ENCODE measurements around the gene SEMA3E. TPM values are rescaled to one million over a fixed set of nuclear protein-coding genes. Genes with fewer than 3 reads are reported as not detected.

SEMA3E gene
- polyA plus RNA-seq, 1 of the 3 experiments (the other 2 are of a cell fraction): under 0.01 TPM

DNA sequence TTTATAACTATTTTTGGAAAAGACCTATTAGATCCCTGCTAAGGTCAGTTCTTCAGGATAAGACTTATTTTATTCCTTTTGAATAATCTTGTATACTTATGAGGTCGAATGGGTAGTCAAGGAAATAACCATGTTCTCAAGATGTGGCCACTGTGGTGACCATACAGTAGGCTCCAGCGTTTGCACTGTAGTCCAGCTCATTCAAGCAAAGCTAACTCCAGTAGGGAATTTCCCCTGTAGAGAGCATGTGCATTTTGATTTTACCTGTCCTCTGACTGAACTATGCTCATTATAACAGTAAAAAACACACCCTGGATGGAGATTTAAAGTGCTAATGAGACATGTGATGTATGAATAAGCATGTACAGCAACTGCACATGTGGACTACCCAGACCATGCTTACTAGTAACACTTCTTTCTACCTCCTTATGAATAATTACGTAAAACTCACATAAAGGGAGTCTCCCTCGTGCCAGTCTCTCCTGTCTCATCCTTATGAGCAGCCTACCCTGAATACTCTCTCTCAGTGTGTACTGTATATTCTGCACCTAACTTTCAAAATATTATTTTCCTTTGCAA is 32.4 kb upstream of the SEMA3E start:
- Histone ChIP-seq H3F3A (replicated peaks; ENCODE audit: insufficient read depth) (peaks cover 7% of the 10 kb centered on the region), H3K27ac (ENCODE audit: low read depth in 2 of 2, low read length in 1 of 2) (no peak overlapping the region), H3K9me2 (no peaks in the 10 kb centered on the region; the same call in 1 of the 2 replicates), H3K36me3 (replicated peaks in 1 of 2; ENCODE audit: control insufficient read depth in 1 of 2, insufficient read depth in 2 of 2, low read length in 1 of 2) (no peaks in the 10 kb centered on the region), H3K9ac (no peak overlapping the region), H3K27me3 (ENCODE audit: insufficient read depth) (no peaks in the 10 kb centered on the region), H3K4me3 (ENCODE audit: low read depth in 2 of 2, low read length in 1 of 2) (no peak overlapping the region), H3K4me2 (no peak overlapping the region), H3K79me2 (ENCODE audit: insufficient read depth) (no peaks in the 10 kb centered on the region), H3K9me3 (no peaks in the 10 kb centered on the region), H4K20me1 (ENCODE audit: insufficient read depth) (no peaks in the 10 kb centered on the region), H2AFZ (ENCODE audit: low read depth) (no peak overlapping the region), H3K4me1 (ENCODE audit: control insufficient read depth in 1 of 2, insufficient read depth in 2 of 2, low read depth in 1 of 2, low read length in 1 of 2) (peaks cover 0 to 8% of the 10 kb centered on the region in 2 experiments; a peak in 3 of 4 replicates)
- DNase-seq: no peak
- CTCF ChIA-PET: no interaction called here
- 39% methylated on average over 4 of the region's 4 CpGs for WGBS (ENCODE audit: low lambda C conversion rate)
- POLR2A ChIA-PET: no interaction called here
- TF ChIP-seq, protein P1, sequence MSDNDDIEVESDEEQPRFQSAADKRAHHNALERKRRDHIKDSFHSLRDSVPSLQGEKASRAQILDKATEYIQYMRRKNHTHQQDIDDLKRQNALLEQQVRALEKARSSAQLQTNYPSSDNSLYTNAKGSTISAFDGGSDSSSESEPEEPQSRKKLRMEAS (IDR thresholded peaks at IDR 0.05; ENCODE audit: low read depth): no peak
- TF ChIP-seq REST (IDR thresholded peaks at IDR 0.05; ENCODE audit: low read depth, low read length): no peak
- TF ChIP-seq CHD2 (IDR thresholded peaks at IDR 0.05; ENCODE audit: low read length, partially characterized antibody): no peak
- no peak for TF ChIP-seq TCF12 (IDR thresholded peaks at IDR 0.05)
- TF ChIP-seq IRF3 (IDR thresholded peaks at IDR 0.05; ENCODE audit: low read depth, low read length): no peak
- no peak for TF ChIP-seq MXI1 (IDR thresholded peaks at IDR 0.05; ENCODE audit: low read depth, low read length)
- TF ChIP-seq, protein P2, sequence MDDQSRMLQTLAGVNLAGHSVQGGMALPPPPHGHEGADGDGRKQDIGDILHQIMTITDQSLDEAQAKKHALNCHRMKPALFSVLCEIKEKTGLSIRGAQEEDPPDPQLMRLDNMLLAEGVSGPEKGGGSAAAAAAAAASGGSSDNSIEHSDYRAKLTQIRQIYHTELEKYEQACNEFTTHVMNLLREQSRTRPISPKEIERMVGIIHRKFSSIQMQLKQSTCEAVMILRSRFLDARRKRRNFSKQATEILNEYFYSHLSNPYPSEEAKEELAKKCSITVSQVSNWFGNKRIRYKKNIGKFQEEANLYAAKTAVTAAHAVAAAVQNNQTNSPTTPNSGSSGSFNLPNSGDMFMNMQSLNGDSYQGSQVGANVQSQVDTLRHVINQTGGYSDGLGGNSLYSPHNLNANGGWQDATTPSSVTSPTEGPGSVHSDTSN (IDR thresholded peaks at IDR 0.05): no peak
- no peak for TF ChIP-seq CTCF (IDR thresholded peaks at IDR 0.05)
- TF ChIP-seq ZBTB33 (IDR thresholded peaks at IDR 0.05; ENCODE audit: borderline replicate concordance, low read depth): no peak
- no peak for TF ChIP-seq EZH2phosphoT487 (IDR thresholded peaks at IDR 0.05; ENCODE audit: borderline replicate concordance, low read depth)
- TF ChIP-seq MEF2A (IDR thresholded peaks at IDR 0.05; ENCODE audit: borderline replicate concordance, low read depth): no peak
- no peak for TF ChIP-seq FOXJ3 (CRISPR knock-in tag; IDR thresholded peaks at IDR 0.05)
- TF ChIP-seq NRF1 (IDR thresholded peaks at IDR 0.05; ENCODE audit: low read depth, low read length): no peak
- TF ChIP-seq FOXM1 (IDR thresholded peaks at IDR 0.05; ENCODE audit: low read depth): no peak
- TF ChIP-seq YY1 (IDR thresholded peaks at IDR 0.05; ENCODE audit: low read depth): no peak
- no peak for TF ChIP-seq EP300 (IDR thresholded peaks at IDR 0.05; ENCODE audit: borderline replicate concordance in 1 of 2, low read depth in 1 of 2, low read length in 1 of 2)

Measured in SK-N-SH (cell line).